PC-9 (cell line): ENCODE data around the gene TMCC1.
"Not testable (repeated sequence)": the region's sequence is repeated elsewhere in the genome, so short reads cannot be mapped to it uniquely, and the experiment has no call there.

Experiments
- CTCF ChIP-seq: fragments of 200-600 bp; sonication (generic); conservative IDR thresholded peaks from 2 replicates; pipeline ENCODE4 v1.6.1; 2017; ENCODE audit warnings: mixed run types, antibody characterized with exemption, mild to moderate bottlenecking, moderate library complexity
- EZH2 ChIP-seq: fragments of 200-600 bp; sonication (generic); IDR thresholded peaks from 2 replicates; pipeline ENCODE4 v1.8.0; 2017; ENCODE audit warnings: antibody characterized with exemption, low read depth

GRCh38 chr3:129641567-129642260, 251.8 kb downstream of the TMCC1 start:
- not testable (repeated sequence) for TF ChIP-seq CTCF, EZH2
